Right lobe of liver (tissue), 6 donors: ENCODE results near the gene FAM216A. TPM values are rescaled to one million over a fixed set of nuclear protein-coding genes. Genes with fewer than 3 reads are reported as not detected.
A peak's percentile ranks its signal among the peaks of the same experiment; 100 is the strongest.
"Not testable (repeated sequence)": the region's sequence is repeated elsewhere in the genome, so short reads cannot be mapped to it uniquely, and the experiment has no call there.

Experiments
- ATAC-seq, 4 donors: fragments of 200-7000 bp; cut with Tn5 transposase; one replicate each; pipeline ENCODE4 v1.9.1; 2020; ENCODE audit warnings: mild to moderate bottlenecking in 4 of 4, moderate library complexity in 4 of 4
- DNase-seq, 3 donors: peaks; one replicate each; pipeline ENCODE4 v3.0.0-alpha.2; 2020
- H3K27ac ChIP-seq, 3 donors: fragments of 200-600 bp; one replicate each; pipeline ENCODE4 v1.8.0; 2022
- H3K27me3 ChIP-seq, 2 donors: fragments of 200-600 bp; one replicate each; pipeline ENCODE4 v1.8.0; 2022
- H3K36me3 ChIP-seq, 4 donors: fragments of 200-600 bp; sonication (generic) in 1 of 4; one replicate each; pipeline versions ENCODE4 v1.5.1 to v1.8.0; 2017 to 2022; ENCODE audit warnings: control low read depth in 1 of 4
- H3K4me1 ChIP-seq, 4 donors: fragments of 200-600 bp; sonication (generic) in 1 of 4; one replicate each; pipeline versions ENCODE4 v1.5.1 to v1.8.0; 2017 to 2022; ENCODE audit warnings: control low read depth in 1 of 4
- H3K4me3 ChIP-seq, 3 donors: fragments of 200-600 bp; one replicate each; pipeline ENCODE4 v1.8.0; 2022
- H3K9me3 ChIP-seq, 4 donors: fragments of 200-600 bp; sonication (generic) in 1 of 4; one replicate each; pipeline versions ENCODE4 v1.5.1 to v1.8.0; 2017 to 2022; ENCODE audit warnings: control low read depth in 1 of 4
- CTCF ChIP-seq, 4 donors: fragments of 200-600 bp in 3 of 4; fragments of 450-650 bp in 1 of 4; IDR thresholded peaks; one replicate each; pipeline versions ENCODE4 v1.5.1 to v1.8.0; 2016 to 2022; ENCODE audit warnings: antibody characterized with exemption in 4 of 4, mild to moderate bottlenecking in 2 of 4
- POLR2A ChIP-seq: fragments of 450-650 bp; IDR thresholded peaks from one replicate; pipeline ENCODE4 v1.6.1; 2017; ENCODE audit warnings: antibody characterized with exemption, mild to moderate bottlenecking
- WGBS: methylation state at CpG from one replicate; pipeline ENCODE4 v1.1.6; 2018; ENCODE audit warnings: low coverage, low lambda C conversion rate; ENCODE audit not compliant: insufficient coverage; ENCODE audit errors: missing lambda C conversion rate; 5-methylcytosine and 5-hydroxymethylcytosine counted together
- intact Hi-C, 2 donors: fragments of 100-400 bp; cut with DNase I; formaldehyde crosslinking; loops; one replicate each; pipeline versions ENCODE4 v1.11.2 to v1.14.1; 2022
- total RNA-seq, 6 experiments: library from RNA; depleted of rRNA in 2 of 6; stranded (reverse); fragments of >200 nt in 2 of 6; fragmentation: NEBNext Ultra II Directional in 3 of 6; extraction: Animal tissue kit (Norgen Biotek cat#: 25700) in 3 of 6; gene quantifications; one replicate each; pipeline versions ENCODE4 v1.1.0 to v1.2.4, GENCODE V29; 2016 to 2023
- donor health status: DM: no; HTN: yes; CAD: no.
- donor health status: DM: no; HTN: no; CAD: no.
- donor health status: DM: no; HTN: no; CAD: no.
- donor health status: DM: no; HTN: yes; CAD: no.
- donor health status: DM: no; HTN: yes; CAD: no.

FAM216A gene
- total RNA-seq, 6 experiments from 2014 or later: 1.1 to 9.9 (median 3.1) TPM

- H3K4me1 ChIP-seq: no peaks in the 10 kb centered on the region
- DNase-seq (no peak), ATAC-seq (no peak)
- 22% methylated on average over 2 of the region's 3 CpGs for WGBS
- intact Hi-C loops: no loop called here
- no peak overlapping the region for H3K4me3 ChIP-seq
- no peaks in the 10 kb centered on the region for H3K9me3 ChIP-seq
- TF ChIP-seq POLR2A (no peak), CTCF (IDR thresholded peaks at IDR 0.05) (no peak)
- no peaks in the 10 kb centered on the region for H3K27me3 ChIP-seq
- H3K36me3 ChIP-seq: no peaks in the 10 kb centered on the region
- H3K27ac ChIP-seq: no peak overlapping the region
Measured at GRCh38 chr12:110424237-110424636, 44.4 kb upstream of the FAM216A start.

GRCh38 chr12:110426406-110426805 is 42.2 kb upstream of the FAM216A start:
- Histone ChIP-seq H3K9me3 (no peaks in the 10 kb centered on the region), H3K36me3 (no peaks in the 10 kb centered on the region), H3K27ac (no peak overlapping the region), H3K27me3 (no peaks in the 10 kb centered on the region), H3K4me1 (no peaks in the 10 kb centered on the region), H3K4me3 (no peak overlapping the region)
- no peak for ATAC-seq
- DNase-seq: no peak
- 34% methylated on average over 3 of the region's 3 CpGs for WGBS
- TF ChIP-seq POLR2A: no peak
- TF ChIP-seq CTCF (IDR thresholded peaks at IDR 0.05): no peak
- intact Hi-C loops: no loop called here

- H3K9me3 ChIP-seq, H3K27me3 ChIP-seq, ATAC-seq, intact Hi-C loops, DNase-seq, H3K36me3 ChIP-seq, H3K27ac ChIP-seq, H3K4me3 ChIP-seq, H3K4me1 ChIP-seq: not testable (repeated sequence)
- 80% methylated on average over 1 of the region's 15 CpGs for WGBS
Measured at GRCh38 chr12:110429676-110430075, 39.0 kb upstream of the FAM216A start.

DNA sequence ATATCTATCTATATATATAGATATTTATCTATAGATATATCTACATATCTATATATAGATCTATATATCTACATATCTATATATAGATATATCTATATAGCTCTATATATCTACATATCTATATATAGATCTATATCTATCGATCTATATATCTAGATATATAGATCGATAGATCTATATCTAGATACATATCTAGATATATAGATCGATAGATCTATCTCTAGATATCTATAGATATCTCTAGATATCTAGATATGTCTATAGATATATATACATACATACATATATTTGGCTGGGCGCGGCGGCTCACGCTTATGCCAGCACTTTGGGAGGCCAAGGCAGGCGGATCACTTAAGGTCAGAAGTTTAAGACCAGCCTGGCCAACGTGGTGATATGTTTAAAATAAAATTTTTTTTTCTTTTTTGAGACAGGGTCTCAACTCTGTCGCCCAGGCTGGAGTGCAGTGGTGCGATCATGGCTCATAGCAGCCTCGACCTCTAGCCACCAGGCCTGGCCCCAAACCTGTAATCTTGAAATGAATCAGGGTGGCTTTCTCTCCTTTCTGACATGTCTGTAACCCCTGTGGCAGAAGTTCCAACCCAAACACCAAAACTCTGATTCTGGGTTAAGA is 36.6 kb upstream of the FAM216A start:
- ATAC-seq: no peak
- WGBS: 81% methylated on average over 10 of the region's 12 CpGs
- intact Hi-C loops: no loop called here
- Histone ChIP-seq H3K36me3 (peaks cover 0 to 27% (median 20%) of the 10 kb centered on the region in 4 donors), H3K4me3 (peak overlapping the region; percentile 50 to 55 (median 55)), H3K27ac (peak overlapping the region in 2 of 3 donors; percentile 22 to 47), H3K9me3 (no peaks in the 10 kb centered on the region), H3K27me3 (no peaks in the 10 kb centered on the region), H3K4me1 (no peaks in the 10 kb centered on the region)
- TF ChIP-seq CTCF (IDR thresholded peaks at IDR 0.05): no peak
- no peak for TF ChIP-seq POLR2A
- DNase-seq: no peak

- H3K36me3 ChIP-seq: peaks cover 3 to 60% (median 39%) of the 10 kb centered on the region in 4 donors
Measured at GRCh38 chr12:110436231-110436630, 32.4 kb upstream of the FAM216A start.

More at GRCh38 chr12:110436231-110436630, 32.4 kb upstream of the FAM216A start:
- 40% methylated on average over 2 of the region's 2 CpGs for WGBS
- TF ChIP-seq POLR2A (no peak), CTCF (IDR thresholded peaks at IDR 0.05) (no peak)
- no peaks in the 10 kb centered on the region for H3K9me3 ChIP-seq
- no peaks in the 10 kb centered on the region for H3K27me3 ChIP-seq
- intact Hi-C loops: no loop called here
- H3K4me1 ChIP-seq: no peaks in the 10 kb centered on the region
- DNase-seq (no peak), ATAC-seq (no peak)
- H3K27ac ChIP-seq: no peak overlapping the region
- H3K4me3 ChIP-seq: no peak overlapping the region
